SU-DHL-6 (cell line): Measurements from ENCODE around the gene ARHGEF19.

Experiments
- EZH2phosphoT487 ChIP-seq: fragments of 200-600 bp; sonication (generic), shearing (Covaris generic); conservative IDR thresholded peaks from 2 replicates; pipeline ENCODE4 v1.6.1; 2018; ENCODE audit warnings: mild to moderate bottlenecking, antibody characterized with exemption, low read length, moderate library complexity, mixed read lengths
- TF ChIP-seq, protein P1 (sequence below): fragments of 200-600 bp; sonication (generic); IDR thresholded peaks from one replicate; pipeline ENCODE4 v1.5.1; 2017; ENCODE audit warnings: antibody characterized with exemption, mild to moderate bottlenecking, low read length, moderate library complexity; ENCODE audit not compliant: insufficient read depth, poor library complexity, severe bottlenecking

DNA sequence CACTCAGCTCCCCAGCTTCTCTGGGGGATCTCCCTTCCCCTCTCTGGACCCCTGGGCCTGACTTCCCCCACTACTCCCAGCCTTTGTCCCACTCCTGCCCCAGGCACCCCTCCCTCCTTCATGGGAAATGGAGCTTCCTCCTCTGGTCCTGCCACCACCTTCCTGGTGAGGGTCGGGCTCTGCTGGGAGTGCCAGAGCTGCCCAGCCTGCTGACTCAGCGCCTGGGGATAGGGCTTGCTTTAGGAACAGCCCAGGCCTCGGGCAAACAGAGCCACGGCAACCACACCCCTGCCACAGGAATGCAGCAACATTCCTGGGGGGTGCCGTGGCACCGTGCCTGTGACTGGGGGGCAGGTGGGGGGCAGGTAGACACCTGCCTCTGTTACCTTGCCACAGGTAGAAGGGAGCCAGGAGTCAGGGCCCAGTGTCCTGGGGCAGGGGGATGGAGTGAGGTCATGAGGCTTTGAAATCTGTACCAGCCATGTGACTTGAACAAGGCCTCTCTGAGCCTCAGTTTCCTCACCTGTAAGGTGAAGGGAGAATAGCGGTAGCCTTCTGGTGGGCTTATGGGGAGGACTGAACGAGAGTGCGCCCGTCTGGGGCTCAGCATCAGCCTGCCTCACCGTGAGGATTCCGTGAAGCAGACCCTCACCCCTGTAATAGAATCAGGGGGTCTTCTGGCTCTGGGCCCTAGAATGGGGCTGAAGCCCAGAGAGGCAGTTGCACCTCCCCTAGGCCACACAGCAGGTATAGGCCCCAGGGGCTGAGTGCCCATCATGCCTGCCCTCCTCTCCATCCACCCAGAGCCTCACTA is 38.8 kb downstream of the ARHGEF19 start:
- TF ChIP-seq, protein P1, sequence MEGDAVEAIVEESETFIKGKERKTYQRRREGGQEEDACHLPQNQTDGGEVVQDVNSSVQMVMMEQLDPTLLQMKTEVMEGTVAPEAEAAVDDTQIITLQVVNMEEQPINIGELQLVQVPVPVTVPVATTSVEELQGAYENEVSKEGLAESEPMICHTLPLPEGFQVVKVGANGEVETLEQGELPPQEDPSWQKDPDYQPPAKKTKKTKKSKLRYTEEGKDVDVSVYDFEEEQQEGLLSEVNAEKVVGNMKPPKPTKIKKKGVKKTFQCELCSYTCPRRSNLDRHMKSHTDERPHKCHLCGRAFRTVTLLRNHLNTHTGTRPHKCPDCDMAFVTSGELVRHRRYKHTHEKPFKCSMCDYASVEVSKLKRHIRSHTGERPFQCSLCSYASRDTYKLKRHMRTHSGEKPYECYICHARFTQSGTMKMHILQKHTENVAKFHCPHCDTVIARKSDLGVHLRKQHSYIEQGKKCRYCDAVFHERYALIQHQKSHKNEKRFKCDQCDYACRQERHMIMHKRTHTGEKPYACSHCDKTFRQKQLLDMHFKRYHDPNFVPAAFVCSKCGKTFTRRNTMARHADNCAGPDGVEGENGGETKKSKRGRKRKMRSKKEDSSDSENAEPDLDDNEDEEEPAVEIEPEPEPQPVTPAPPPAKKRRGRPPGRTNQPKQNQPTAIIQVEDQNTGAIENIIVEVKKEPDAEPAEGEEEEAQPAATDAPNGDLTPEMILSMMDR, result no peak
- TF ChIP-seq EZH2phosphoT487, result no peak
